Left lobe of liver (tissue), 2 donors: ENCODE results near the gene CCL13. TPM values are rescaled to one million over a fixed set of nuclear protein-coding genes. Genes with fewer than 3 reads are reported as not detected.
A peak's percentile ranks its signal among the peaks of the same experiment; 100 is the strongest.
"Not testable (repeated sequence)": the region's sequence is repeated elsewhere in the genome, so short reads cannot be mapped to it uniquely, and the experiment has no call there.

Experiments used
- ATAC-seq: fragments of 200-7000 bp; cut with Tn5 transposase; one replicate; pipeline ENCODE4 v1.9.1; 2020; ENCODE audit warnings: mild to moderate bottlenecking, moderate library complexity
- DNase-seq: peaks from one replicate; pipeline ENCODE4 v3.0.0-alpha.2; 2020; ENCODE audit warnings: low spot score
- total RNA-seq: library from RNA; stranded (reverse); gene quantifications from one replicate; pipeline ENCODE4 v1.2.1, GENCODE V29; 2021
- donor health status: DM: no; HTN: no; CAD: no; lungs with moderate emphysema.
- donor health status: DM: no; HTN: yes; CAD: no.

CCL13 gene
- total RNA-seq, result not detected

GRCh38 chr17:34356194-34356593 lies at the start of gene CCL13:
Gene CCL13, plus strand, starts transcription at chr17:34356480. Its CDS starts 47 bp downstream, at chr17:34356527.
- ATAC-seq (no peak), DNase-seq (no peak)

- DNase-seq (no peak), ATAC-seq (no peak)
These were observed 49.2 kb upstream of the CCL13 start for GRCh38 chr17:34307110-34307509.

- ATAC-seq, result no peak
- DNase-seq, result no peak
These were observed 47.9 kb upstream of the CCL13 start for GRCh38 chr17:34308371-34308770.

GRCh38 chr17:34311291-34311690 lies 45.0 kb upstream of the CCL13 start:
- no peak for ATAC-seq
- DNase-seq, result no peak

GRCh38 chr17:34312080-34312479 lies 44.2 kb upstream of the CCL13 start:
- ATAC-seq (no peak), DNase-seq (no peak)

- ATAC-seq (no peak), DNase-seq (no peak)
These were observed 43.1 kb upstream of the CCL13 start for GRCh38 chr17:34313164-34313563.

GRCh38 chr17:34314279-34314678 lies 42.0 kb upstream of the CCL13 start:
- peak; percentile 24 for ATAC-seq
- no peak for DNase-seq

GRCh38 chr17:34318474-34318873 lies 37.8 kb upstream of the CCL13 start:
- DNase-seq (no peak), ATAC-seq (no peak)

- no peak for DNase-seq
- no peak for ATAC-seq
These were observed 37.2 kb upstream of the CCL13 start, which contains the start of gene CCL8 for GRCh38 chr17:34319039-34319483. Gene CCL8, plus strand, starts transcription at chr17:34319435. Its CDS starts 67 bp downstream, at chr17:34319502.

GRCh38 chr17:34321964-34322363 lies 34.3 kb upstream of the CCL13 start:
- DNase-seq, result no peak
- ATAC-seq, result no peak

GRCh38 chr17:34327580-34327979 lies 28.7 kb upstream of the CCL13 start:
- ATAC-seq, DNase-seq: not testable (repeated sequence)

- no peak for DNase-seq
These were observed 18.6 kb upstream of the CCL13 start for GRCh38 chr17:34337701-34338100.

GRCh38 chr17:34339138-34339770 lies 17.0 kb upstream of the CCL13 start:
- ATAC-seq (no peak), DNase-seq (no peak)

More at GRCh38 chr17:34337701-34338100, 18.6 kb upstream of the CCL13 start:
- no peak for ATAC-seq

- ATAC-seq, result no peak
- no peak for DNase-seq
These were observed 14.4 kb upstream of the CCL13 start for GRCh38 chr17:34341916-34342315.

- ATAC-seq, result no peak
- no peak for DNase-seq
These were observed 9.2 kb upstream of the CCL13 start for GRCh38 chr17:34347063-34347462.

GRCh38 chr17:34349751-34350150 lies 6.5 kb upstream of the CCL13 start:
- ATAC-seq (peak; percentile 26), DNase-seq (no peak)

GRCh38 chr17:34351096-34351495 lies 5.2 kb upstream of the CCL13 start:
- no peak for DNase-seq
- ATAC-seq, result no peak

- DNase-seq (no peak), ATAC-seq (no peak)
These were observed 4.1 kb upstream of the CCL13 start for GRCh38 chr17:34352191-34352590.

GRCh38 chr17:34354637-34355036 lies 1.6 kb upstream of the CCL13 start:
- DNase-seq (no peak), ATAC-seq (no peak)

GRCh38 chr17:34357398-34357797 lies 1.1 kb downstream of the CCL13 start:
- no peak for ATAC-seq
- no peak for DNase-seq

GRCh38 chr17:34358631-34359030 lies 2.4 kb downstream of the CCL13 start:
- ATAC-seq, result no peak
- DNase-seq, result no peak

GRCh38 chr17:34360601-34361270 lies 4.5 kb downstream of the CCL13 start:
- no peak for ATAC-seq
- DNase-seq, result no peak
